Transverse colon (tissue), 4 donors: ENCODE data around the gene RIPOR3. TPM values are rescaled to one million over a fixed set of nuclear protein-coding genes. Genes with fewer than 3 reads are reported as not detected.
"Not testable (repeated sequence)": the region's sequence is repeated elsewhere in the genome, so short reads cannot be mapped to it uniquely, and the experiment has no call there.

Experiments
- DNase-seq: peaks from one replicate; pipeline ENCODE4 v3.0.0-alpha.2; 2019
- H3K27ac ChIP-seq, 4 donors: fragments of 200-600 bp; sonication (generic); 2 replicates each; pipeline ENCODE4 v1.5.1; 2016 to 2018; ENCODE audit warnings: inconsistent platforms in 4 of 4
- H3K27me3 ChIP-seq: fragments of 200-600 bp; sonication (generic); 2 replicates; pipeline ENCODE4 v1.5.1; 2017; ENCODE audit warnings: inconsistent platforms
- H3K36me3 ChIP-seq, 4 donors: fragments of 200-600 bp; sonication (generic); 2 replicates each; pipeline ENCODE4 v1.5.1; 2017 to 2019; ENCODE audit warnings: inconsistent platforms in 4 of 4
- H3K4me1 ChIP-seq, 4 donors: fragments of 200-600 bp; sonication (generic); 2 replicates each; pipeline ENCODE4 v1.5.1; 2017 to 2020; ENCODE audit warnings: inconsistent platforms in 4 of 4
- H3K4me3 ChIP-seq, 4 donors: fragments of 200-600 bp; sonication (generic); 1 replicate in 1 of 4; 2 replicates in 3 of 4; pipeline versions ENCODE4 v1.5.1 to v1.6.1; 2017 to 2019; ENCODE audit warnings: inconsistent platforms in 4 of 4
- H3K9me3 ChIP-seq, 2 donors: fragments of 200-600 bp; sonication (generic); 2 replicates each; pipeline ENCODE4 v1.5.1; 2017 to 2019; ENCODE audit warnings: inconsistent platforms in 2 of 2
- CTCF ChIP-seq, 5 experiments: fragments of 200-600 bp in 3 of 5; fragments of 450-650 bp in 2 of 5; sonication (generic) in 3 of 5; IDR thresholded peaks; 1 replicate in 2 of 5; 2 replicates in 3 of 5; pipeline ENCODE4 v1.5.1; 2016 to 2017; ENCODE audit warnings: antibody characterized with exemption in 5 of 5, inconsistent platforms in 3 of 5, mild to moderate bottlenecking in 2 of 5, moderate library complexity in 1 of 5
- EP300 ChIP-seq: sonication (generic); formaldehyde crosslinking; IDR thresholded peaks from one replicate; pipeline ENCODE4 v1.6.1; 2017; ENCODE audit warnings: antibody characterized with exemption, low read depth
- POLR2A ChIP-seq: fragments of 450-650 bp; IDR thresholded peaks from one replicate; pipeline ENCODE4 v1.6.1; 2016; ENCODE audit warnings: antibody characterized with exemption, mild to moderate bottlenecking, moderate library complexity
- POLR2AphosphoS5 ChIP-seq, 3 donors: sonication (generic); formaldehyde crosslinking; IDR thresholded peaks; one replicate each; pipeline ENCODE4 v1.6.1; 2016; ENCODE audit warnings: antibody characterized with exemption in 3 of 3
- WGBS, 2 donors: methylation state at CpG; one replicate each; pipeline ENCODE4 v1.1.5; 2018; ENCODE audit warnings: low coverage in 1 of 2; 5-methylcytosine and 5-hydroxymethylcytosine counted together
- in situ Hi-C, 4 donors: fragments of 200-750 bp; cut with MboI; loops; one replicate each; pipeline versions ENCODE4 v1.15.0 to v1.15.1; 2017; ENCODE audit warnings: low sequenced_read_pairs in 3 of 4, low pct_ligation_motif_present in 1 of 4, low pct_unique_long_range_greater_than_20kb in 1 of 4
- intact Hi-C: fragments of 100-400 bp; cut with DNase I; formaldehyde crosslinking; loops from one replicate; pipeline ENCODE4 v1.15.1; 2023; ENCODE audit warnings: low total_unique reads
- total RNA-seq, 4 donors: library from RNA; depleted of rRNA; stranded (reverse); fragments of >200 nt; gene quantifications; one replicate each; pipeline ENCODE4 v1.1.0, GENCODE V29; 2016

The RIPOR3 gene
- total RNA-seq, 4 donors from 2014 or later, result 4.6 to 15.7 (median 8.7) TPM

DNA sequence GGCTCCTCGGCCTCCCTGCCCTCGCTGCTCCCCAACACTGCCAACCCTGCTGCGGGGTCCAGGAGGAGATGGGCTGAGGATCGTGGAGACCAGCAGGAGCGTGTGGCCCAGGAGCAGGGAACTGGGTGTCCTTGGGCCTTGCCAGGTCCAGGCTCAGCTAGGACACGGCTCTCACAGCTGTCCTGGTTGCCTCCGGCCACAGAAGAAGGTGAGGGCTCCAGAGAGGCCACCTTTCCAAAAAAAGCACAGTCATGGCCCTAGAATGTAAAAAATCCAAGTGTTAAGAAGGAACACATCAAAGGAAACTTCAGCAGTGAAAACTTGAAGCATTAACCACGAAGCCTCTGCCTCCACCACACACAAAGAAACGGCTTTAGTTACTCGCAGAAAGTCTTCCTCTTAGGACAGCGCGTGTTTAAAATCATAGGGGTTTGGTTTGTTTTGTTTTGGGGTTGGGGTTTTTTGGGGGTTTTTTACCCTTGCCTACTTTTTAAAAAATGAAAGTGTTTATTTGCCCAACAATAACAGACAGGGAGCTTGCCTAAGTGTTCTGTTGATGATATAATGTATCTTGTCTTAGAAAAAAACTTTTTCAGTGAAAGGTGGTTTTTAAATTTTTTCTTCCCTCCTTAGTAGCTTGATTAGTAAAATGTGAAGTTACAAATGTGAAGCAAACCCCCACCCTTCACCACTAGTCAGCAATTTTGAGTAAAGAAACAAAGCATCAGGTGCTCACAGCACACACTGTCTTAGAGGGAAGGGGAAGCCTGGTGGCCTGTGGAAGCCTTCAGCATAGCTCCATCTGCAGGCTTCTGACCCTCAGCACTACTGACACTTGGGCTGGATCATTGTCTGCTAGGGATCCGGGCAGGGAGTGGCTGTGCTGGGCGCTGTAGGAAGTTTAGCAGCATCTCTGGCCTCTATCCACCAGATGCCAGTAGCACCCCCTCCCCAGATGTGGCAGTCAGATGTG, 121.2 kb downstream of the RIPOR3 start:
- no peak overlapping the region for H3K27ac ChIP-seq
- no peak for DNase-seq
- H3K9me3 ChIP-seq, result no peaks in the 10 kb centered on the region
- H3K27me3 ChIP-seq, result no peaks in the 10 kb centered on the region
- H3K4me1 ChIP-seq, result peaks cover 0 to 11% (median 8%) of the 10 kb centered on the region in 4 donors
- TF ChIP-seq POLR2AphosphoS5 (IDR thresholded peaks at IDR 0.05) (no peak), CTCF (IDR thresholded peaks at IDR 0.05) (peak in 1 of 5 experiments; percentile 20), POLR2A (no peak)
- intact Hi-C loops (loop anchor here (2.0 kb wide), 1 partner anchor 39 kb away; no protein-coding TSS in a partner anchor), in situ Hi-C loops (loop anchor here in 3 of 4 donors (5.0 to 10.0 kb wide), 4 partner anchors 95 to 385 kb away; no protein-coding TSS in a partner anchor)
- peaks cover 0 to 29% (median 10%) of the 10 kb centered on the region in 4 donors for H3K36me3 ChIP-seq
- WGBS, 2 donors, result 79 to 92% methylated on average over 4 to 14 of the region's 14 CpGs
- no peak overlapping the region for H3K4me3 ChIP-seq

GRCh38 chr20:50569487-50569863, 121.9 kb downstream of the RIPOR3 start:
- H3K27ac ChIP-seq, intact Hi-C loops, H3K9me3 ChIP-seq, H3K27me3 ChIP-seq, DNase-seq, H3K4me3 ChIP-seq, in situ Hi-C loops: not testable (repeated sequence)
- Histone ChIP-seq H3K4me1 (peaks cover 0 to 11% (median 8%) of the 10 kb centered on the region in 4 donors), H3K36me3 (peaks cover 0 to 22% (median 7%) of the 10 kb centered on the region in 4 donors)
- 82 to 92% methylated on average over 7 of the region's 7 CpGs for WGBS, 2 donors

DNA sequence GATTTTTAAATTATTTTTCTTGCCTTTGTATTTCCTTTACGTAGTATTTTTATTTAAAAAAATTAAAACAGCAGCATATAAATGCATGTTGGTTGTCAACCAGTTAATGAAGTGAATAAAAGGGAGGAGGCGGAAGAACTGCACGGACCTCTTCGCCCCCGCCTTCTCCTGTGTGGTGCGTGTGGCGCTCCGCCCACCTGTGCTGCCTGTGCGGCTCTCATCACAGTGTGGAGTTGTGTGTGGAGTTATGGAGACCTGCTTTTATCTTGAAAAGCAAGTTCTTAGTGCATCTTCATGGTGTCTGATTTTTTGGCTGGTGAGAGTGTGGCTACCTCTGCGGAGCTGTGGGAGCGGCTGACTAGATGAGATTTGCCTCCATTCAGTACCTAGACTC, 122.8 kb downstream of the RIPOR3 start:
- TF ChIP-seq EP300, result no peak
- TF ChIP-seq POLR2AphosphoS5 (IDR thresholded peaks at IDR 0.05), result no peak
- no peak for TF ChIP-seq CTCF (IDR thresholded peaks at IDR 0.05)
- no peak for TF ChIP-seq POLR2A
- Histone ChIP-seq H3K36me3 (peaks cover 0 to 19% (median 6%) of the 10 kb centered on the region in 4 donors), H3K9me3 (no peaks in the 10 kb centered on the region), H3K4me3 (no peak overlapping the region), H3K27me3 (no peaks in the 10 kb centered on the region), H3K27ac (no peak overlapping the region), H3K4me1 (peaks cover 0 to 11% (median 8%) of the 10 kb centered on the region in 4 donors)
- in situ Hi-C loops, result no loop called here
- intact Hi-C loops, result no loop called here
- no peak for DNase-seq
- 82 to 88% methylated on average over 9 to 11 of the region's 11 CpGs for WGBS, 2 donors

DNA sequence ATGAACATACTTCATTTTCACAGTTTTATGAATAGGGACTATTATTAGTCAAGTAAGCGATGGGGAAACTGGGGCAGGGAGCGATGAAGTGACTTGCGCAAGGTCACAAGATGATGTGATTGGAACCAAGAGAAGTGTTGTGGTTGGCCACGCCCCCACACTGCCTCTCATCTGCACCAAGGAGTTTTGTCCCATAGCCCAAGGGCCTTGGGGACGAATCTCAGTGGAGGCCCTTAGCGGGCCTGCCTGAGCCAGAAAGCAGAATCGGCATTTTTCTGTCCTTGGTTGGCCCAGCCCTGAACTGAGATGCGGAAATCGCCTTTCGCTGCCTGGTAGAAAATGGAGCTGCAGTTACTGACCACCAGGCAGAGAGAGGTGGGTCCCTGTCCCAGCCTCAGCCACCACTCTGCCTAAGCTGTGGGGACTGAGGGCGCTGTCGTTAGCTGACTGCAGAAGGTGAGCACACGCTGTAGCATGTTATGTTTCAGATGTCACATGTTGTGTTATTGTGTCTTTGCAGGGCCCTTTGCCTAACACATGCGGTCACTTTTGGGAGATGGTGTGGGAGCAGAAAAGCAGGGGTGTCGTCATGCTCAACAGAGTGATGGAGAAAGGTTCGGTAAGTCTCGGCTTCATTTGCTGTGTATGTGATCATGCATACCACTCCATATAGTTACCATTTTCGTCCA, 123.3 kb downstream of the RIPOR3 start:
- no peaks in the 10 kb centered on the region for H3K27me3 ChIP-seq
- DNase-seq, result no peak
- TF ChIP-seq POLR2A (no peak), POLR2AphosphoS5 (IDR thresholded peaks at IDR 0.05) (no peak), CTCF (IDR thresholded peaks at IDR 0.05) (no peak), EP300 (no peak)

More for the DNA sequence above, 123.3 kb downstream of the RIPOR3 start:
- Histone ChIP-seq H3K27ac (no peak overlapping the region), H3K9me3 (no peaks in the 10 kb centered on the region), H3K4me1 (peaks cover 0 to 8% (median 6%) of the 10 kb centered on the region in 4 donors), H3K4me3 (no peak overlapping the region), H3K36me3 (peaks cover 0 to 19% (median 6%) of the 10 kb centered on the region in 4 donors)
- WGBS, 2 donors, result 91 to 100% methylated on average over 5 to 18 of the region's 18 CpGs
- in situ Hi-C loops (no loop called here), intact Hi-C loops (no loop called here)
